HG03280 (cell line): ENCODE measurements around the gene MYH7.
"Not testable (repeated sequence)": the region's sequence is repeated elsewhere in the genome, so short reads cannot be mapped to it uniquely, and the experiment has no call there.

Experiments used
- ATAC-seq: cut with Tn5 transposase; IDR thresholded peaks from one replicate; pipeline ENCODE4 v1.9.1; 2021; ENCODE audit warnings: mild to moderate bottlenecking, moderate library complexity; ENCODE audit not compliant: unreplicated experiment

MYH7 gene

DNA sequence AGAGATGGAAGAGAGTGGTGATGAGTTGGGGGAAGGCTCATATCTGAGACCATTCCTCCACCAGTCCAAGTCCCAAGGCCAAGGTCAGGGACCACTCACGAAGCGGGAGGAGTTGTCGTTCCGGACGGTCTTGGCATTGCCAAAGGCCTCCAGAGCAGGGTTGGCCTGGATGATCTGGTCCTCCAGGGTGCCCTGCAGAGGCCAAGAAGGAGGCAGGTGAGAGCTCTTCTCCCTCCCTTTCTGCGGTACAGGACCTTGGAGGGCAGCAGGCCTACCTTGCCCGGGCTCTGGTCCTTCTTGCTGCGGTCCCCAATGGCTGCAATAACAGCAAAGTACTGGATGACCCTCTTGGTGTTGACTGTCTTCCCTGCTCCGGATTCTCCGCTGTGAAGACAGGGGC lies 4.0 kb downstream of the MYH7 start:
- ATAC-seq, result no peak

GRCh38 chr14:23430723-23431085 lies 4.8 kb downstream of the MYH7 start:
- no peak for ATAC-seq

DNA sequence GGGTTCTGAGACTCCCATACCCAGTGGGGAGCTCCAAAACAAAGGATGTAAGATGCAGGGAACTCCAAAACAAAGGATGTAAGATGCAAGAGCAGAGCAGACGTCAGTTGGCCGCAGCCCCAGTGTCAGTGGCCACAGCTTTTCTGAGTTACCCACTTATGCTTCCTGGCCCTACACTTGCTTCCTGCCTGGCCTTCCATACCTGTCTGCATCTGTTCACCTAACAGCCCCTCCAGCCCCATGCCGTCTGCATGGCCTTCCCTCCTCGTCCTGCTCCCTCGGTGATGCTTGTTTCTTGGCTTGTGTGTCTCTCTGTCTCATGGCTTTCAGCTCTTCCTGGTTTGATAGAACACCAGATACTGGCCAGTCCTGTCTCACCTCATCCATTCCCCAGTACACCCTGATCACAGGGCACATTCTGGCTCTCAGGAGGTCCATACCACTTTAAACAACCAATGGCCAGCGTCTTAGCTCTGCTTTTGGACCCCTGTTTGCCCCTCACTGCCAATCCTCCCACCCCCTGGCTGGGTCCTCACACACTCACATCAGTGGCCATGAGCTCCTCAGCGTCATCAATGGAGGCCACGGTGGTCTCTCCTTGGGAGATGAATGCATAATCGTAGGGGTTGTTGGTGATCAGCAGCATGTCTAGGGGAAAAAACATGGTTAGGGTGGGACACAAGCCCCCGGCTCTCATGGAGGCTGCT lies 5.3 kb downstream of the MYH7 start:
- no peak for ATAC-seq

DNA sequence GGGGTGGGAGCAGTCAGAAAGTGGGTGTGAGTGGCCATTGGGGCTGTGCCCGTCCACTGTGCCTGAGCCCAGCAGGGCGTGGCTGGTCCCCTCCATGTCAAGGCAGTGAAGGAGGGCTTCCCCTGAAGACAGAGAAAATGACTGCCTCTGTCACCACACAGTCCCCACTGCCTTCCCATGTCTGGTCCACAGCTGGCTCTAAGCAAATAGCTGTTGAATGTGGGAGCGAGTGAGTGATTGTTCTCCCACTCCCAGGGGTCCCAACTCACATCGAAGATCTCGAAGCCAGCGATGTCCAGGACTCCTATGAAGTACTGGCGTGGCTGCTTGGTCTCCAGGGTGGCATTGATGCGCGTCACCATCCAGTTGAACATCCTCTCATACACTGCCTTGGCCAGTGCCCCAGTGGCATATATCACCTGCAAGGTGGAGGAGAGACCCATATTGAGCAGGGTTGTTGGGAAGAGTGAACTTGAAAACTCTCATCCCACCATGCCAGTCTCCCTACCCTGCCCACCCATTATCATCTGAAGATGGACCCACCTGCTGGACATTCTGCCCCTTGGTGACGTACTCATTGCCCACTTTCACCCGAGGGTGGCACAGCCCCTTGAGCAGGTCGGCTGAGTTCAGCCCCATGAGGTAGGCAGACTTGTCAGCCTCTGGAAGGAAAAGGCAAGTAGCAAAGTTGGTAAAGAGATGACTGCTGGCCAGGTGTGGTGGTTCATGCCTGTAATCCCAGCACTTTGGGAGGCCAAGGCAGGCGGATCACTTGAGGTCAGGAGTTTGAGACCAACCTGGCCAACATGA lies 6.6 kb downstream of the MYH7 start:
- ATAC-seq, result no peak

DNA sequence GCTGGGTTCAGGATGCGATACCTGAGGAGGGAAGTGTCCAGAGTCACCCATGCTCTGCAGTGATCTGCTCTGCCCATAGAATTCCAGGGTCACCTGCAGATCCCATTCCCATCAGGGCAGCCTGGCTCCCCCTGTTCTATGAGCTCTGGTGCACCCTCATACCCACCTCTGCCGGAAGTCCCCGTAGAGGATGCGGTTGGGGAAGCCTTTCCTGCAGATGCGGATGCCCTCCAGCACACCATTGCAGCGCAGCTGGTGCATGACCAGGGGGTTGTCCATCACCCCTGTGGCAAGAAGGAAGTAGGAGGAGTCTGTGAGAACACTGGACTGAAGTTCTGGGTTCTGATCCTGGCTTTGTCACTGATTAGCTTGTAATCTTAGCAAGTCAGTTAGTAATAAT lies 9.7 kb downstream of the MYH7 start:
- ATAC-seq, result not testable (repeated sequence)

DNA sequence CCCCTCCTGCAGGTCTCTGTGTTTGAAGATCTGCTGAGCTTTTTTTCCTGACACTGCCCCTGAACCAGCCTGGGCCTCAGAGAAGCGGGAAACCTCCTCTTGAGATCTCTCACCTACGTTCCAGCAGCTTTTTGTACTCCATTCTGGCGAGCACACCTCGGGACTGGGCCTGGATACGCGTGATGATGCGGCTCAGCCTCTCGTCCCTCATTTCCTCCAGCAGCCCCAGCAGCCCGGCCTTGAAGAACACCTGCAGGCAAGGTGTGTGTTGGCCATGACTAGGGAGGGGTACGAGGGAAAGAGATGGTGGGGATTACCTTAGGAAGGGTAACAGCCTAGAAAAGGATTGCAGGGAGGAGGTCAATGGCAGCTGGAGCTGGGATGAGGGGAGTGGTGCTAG lies 10.3 kb downstream of the MYH7 start:
- ATAC-seq, result no peak

DNA sequence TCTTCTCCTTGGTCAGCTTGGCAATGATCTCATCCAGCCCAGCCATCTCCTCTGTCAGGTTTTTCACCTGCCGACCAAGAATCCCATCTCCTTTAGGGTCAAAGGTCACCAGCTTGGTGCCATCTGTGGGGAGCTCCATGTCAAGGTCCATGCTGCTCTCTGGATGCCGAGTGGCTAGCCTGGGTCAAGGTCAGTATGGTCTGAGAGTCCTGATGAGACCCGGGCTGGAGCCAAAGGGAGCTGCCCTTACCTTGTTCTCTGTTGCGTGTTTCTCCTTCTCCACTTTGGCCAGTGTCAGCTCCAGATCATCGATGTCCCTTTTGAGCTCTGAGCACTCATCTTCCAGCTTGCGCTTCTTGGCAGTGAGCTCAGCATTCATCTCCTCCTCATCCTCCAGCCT lies 11.8 kb downstream of the MYH7 start:
- no peak for ATAC-seq

- no peak for ATAC-seq
Observed at GRCh38 chr14:23421594-23421993, 13.9 kb downstream of the MYH7 start.

- not testable (repeated sequence) for ATAC-seq
Observed at GRCh38 chr14:23419646-23420045, 15.8 kb downstream of the MYH7 start.

DNA sequence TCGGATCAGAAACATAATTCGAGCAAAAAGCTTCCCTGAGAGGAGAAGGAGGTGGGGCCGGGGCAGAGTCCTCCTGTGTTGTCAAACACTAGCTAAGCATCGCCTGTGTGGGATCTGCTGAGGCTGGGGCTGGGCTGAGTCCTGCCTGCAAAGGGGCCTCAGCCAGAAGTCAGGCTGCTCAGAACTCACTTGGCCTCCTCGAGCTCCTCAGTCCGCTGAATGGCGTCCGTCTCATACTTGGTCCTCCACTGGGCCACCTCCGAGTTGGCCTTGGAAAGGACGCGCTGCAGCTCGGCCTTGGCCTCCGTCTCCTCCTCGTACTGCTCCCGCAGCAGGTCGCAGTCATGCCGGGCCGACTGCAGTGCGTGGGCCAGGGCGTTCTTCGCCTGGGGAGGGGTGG lies 17.4 kb downstream of the MYH7 start:
- ATAC-seq, result no peak

DNA sequence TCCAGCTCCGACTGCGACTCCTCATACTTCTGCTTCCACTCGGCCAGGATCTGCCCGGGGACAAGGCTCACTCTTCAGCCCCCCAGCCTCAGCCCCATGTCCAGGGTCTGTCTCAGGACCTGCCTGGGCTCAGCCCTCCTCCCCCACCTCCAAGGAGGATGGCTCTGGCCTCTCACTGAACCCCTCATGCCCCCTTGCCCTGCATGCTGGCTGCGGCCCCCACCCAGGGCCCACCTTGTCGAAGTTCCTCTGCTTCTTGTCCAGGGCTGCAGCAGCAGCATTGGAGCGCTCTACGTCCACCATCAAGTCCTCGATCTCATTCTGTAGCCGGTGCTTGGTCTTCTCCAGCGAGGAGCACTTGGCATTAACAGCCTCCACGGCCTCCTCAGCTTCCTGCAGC lies 18.2 kb downstream of the MYH7 start:
- not testable (repeated sequence) for ATAC-seq

DNA sequence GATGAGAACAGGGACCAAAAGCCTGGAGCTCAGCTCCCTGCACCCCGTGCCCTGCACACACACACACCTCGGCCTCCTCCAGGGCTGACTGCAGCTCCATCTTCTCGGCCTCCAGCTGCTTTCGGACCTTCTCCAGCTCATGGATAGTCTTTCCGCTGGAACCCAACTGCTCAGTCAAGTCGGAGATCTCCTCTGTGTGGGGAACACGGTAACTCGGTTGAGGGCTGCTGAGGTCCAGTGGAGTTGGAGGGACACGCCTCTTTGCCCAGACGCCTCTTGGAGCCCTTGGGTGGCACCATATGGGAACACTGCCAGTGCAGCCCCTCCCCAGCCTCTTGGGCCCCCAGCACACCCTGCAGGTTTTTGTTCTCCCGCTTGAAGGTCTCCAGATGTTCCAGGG lies 18.7 kb downstream of the MYH7 start:
- no peak for ATAC-seq

DNA sequence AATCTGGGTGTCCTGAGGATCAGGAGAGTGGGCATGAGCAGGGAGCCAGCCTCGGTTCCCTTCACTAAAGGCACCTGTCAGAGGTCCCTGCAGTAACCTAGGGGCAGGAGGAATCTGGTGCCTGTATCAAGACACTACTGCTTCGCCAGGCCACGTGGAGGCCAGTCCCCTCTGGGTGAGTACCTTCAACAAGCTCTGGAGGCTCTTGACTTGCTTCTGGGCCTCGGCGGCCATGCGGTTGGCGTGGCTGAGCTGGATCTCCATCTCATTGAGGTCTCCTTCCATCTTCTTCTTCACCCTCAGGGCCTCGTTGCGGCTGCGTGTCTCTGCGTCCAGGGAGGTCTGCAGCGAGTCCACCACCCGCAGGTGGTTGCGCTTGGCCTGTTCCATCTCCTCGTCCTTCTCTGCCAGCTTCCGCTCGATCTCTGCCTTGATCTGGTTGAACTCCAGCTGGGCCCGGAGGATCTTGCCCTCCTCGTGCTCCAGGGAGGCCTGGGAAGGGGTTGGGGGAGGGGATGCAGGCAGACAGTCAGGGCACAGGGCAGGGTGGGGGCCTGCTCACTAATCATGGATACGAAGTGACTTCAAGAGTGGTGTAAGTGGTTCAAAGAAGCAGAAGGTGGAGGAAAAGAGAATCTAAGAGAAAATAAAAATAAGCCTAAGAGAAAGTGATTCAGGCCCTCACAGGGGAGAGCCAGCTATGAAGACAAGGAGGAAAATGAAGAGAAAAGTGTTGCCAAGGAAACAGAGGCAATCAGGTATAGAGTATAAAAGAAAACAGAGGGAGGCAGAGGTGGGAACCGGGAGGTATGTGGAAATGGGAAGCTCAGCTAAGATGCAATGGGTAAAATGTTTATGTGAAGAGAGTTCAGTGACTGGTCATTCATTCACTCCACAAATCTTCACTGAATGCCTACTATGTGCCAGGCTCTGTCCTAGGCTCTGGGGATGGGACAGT lies 19.4 kb downstream of the MYH7 start:
- ATAC-seq, result no peak

- no peak for ATAC-seq
Observed at GRCh38 chr14:23414906-23415820, 20.3 kb downstream of the MYH7 start.

DNA sequence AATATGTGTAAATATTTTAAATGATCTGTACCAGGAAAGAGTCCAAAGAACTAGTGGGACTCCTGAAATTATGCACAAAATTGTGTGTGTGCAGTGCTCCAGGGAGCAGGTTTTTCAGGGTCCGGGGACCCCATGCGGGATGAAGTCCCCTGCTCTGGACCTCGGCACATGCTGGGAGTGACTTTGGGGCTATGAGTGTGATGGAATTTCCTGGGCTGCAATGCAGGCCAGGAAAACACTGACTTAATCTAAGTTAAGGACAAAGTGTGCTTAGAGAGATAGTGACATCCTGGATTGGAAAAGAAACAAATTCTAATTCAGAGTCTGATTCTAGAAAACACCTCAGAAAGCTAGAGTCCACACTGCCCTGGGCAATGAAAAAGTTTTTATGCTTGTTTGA lies 21.2 kb downstream of the MYH7 start:
- ATAC-seq, result no peak

DNA sequence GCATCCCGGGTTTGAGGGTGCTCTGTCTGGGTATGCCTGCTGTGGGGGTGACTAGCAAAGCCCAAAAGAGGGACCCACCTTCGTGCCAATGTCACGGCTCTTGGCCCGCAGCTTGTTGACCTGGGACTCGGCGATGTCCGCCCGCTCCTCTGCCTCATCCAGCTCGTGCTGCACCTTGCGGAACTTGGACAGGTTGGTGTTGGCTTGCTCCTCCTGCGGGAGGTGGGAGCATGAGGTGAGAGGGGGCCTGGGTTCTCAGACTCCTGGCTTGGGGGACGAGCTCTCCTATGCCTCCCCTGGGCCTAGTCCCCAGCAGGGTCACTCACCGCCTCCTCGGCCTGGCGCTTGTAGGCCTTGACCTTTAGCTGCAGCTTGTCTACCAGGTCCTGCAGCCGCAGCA lies 21.8 kb downstream of the MYH7 start:
- ATAC-seq, result no peak

- no peak for ATAC-seq
Observed at GRCh38 chr14:23411563-23412525, 23.6 kb downstream of the MYH7 start.

DNA sequence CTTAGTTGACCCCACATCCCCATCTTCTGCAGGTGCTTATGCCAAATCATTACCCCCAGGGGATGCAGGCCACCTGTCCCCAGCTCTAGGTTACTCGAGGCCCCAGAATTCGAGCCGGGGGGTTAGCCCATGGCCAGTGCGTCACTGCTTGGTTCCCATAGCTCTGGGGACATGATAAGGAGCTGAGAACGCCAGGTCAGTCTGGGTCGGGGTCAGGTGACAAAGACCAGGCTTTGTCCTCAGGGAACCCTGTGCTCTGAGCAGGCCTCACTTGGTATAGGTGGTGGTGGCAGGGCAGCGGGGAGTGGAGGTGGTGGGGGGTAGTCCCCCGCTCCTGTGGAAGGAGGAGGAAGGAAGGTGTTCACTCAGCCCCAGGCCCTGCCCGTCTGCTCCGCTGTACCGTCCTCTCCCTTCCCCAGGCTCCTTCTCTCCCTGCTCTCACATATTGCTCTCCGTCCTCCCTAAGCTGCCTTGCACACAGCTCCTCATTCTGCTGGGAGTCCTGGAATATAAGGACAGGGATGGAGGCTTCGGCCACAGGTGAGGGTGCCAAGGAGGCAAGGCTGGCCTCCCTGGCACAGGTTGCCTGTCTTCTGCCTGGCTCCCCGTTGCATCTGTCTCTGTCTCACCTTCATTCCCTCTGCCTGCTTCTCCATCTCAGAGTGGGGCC lies 25.4 kb downstream of the MYH7 start:
- ATAC-seq, result no peak

DNA sequence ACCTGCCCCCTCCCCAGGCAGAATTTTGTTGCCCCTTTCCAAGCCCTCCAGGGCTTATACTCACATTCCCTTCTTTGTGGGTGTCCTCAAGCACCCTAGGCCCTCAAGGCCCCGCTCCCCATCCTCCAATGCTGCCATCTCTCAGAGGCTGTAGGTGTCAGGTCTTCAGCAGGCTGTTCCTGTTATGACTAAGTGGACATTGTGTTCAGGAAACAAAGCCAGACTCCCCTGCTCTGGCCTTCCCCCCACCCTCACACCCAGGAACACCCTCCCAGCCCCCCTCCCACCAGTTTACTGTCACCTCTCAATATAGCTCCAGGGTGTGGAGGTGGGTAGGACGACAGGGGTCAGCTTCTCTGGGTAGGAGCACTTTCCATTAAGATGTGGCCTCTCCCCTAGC lies 26.0 kb downstream of the MYH7 start:
- no peak for ATAC-seq
